K562 (cell line): ENCODE data around the gene LIN9. TPM values are rescaled to one million over a fixed set of nuclear protein-coding genes. Genes with fewer than 3 reads are reported as not detected.

Experiments used
- CREBBP ChIP-seq: IDR thresholded peaks from one replicate; pipeline ENCODE4 v1.6.1; 2012; ENCODE audit warnings: low read depth, mild to moderate bottlenecking, control low read depth, inconsistent platforms, low read length
- FOXA3 ChIP-seq, 2 experiments: fragments of 450-650 bp in 1 of 2; sonication (generic) in 1 of 2; formaldehyde crosslinking; IDR thresholded peaks in 1 of 2; conservative IDR thresholded peaks in 1 of 2; 2 replicates each; pipeline versions ENCODE4 v1.4.0 to v1.8.0; 2020 to 2022; ENCODE audit warnings: mild to moderate bottlenecking in 2 of 2, missing genetic modification reagents in 1 of 2
- HCFC1 ChIP-seq: IDR thresholded peaks from 2 replicates; pipeline ENCODE4 v1.6.1; 2012; ENCODE audit warnings: low read depth, low read length, improper control_type of control experiment
- KAT7 ChIP-seq: sonication (generic); formaldehyde crosslinking; IDR thresholded peaks from 2 replicates; pipeline ENCODE4 v1.8.0; 2022; ENCODE audit warnings: missing genetic modification reagents, mild to moderate bottlenecking, borderline replicate concordance
- KHSRP ChIP-seq: fragments of 450-650 bp; IDR thresholded peaks from 2 replicates; pipeline ENCODE4 v1.6.1; 2017
- NBN ChIP-seq: fragments of 450-650 bp; IDR thresholded peaks from 2 replicates; pipeline ENCODE4 v1.6.1; 2016; ENCODE audit warnings: low read depth, mild to moderate bottlenecking
- PCBP2 ChIP-seq: fragments of 200-400 bp; formaldehyde crosslinking; IDR thresholded peaks from 2 replicates; pipeline ENCODE4 v1.6.1; 2018; ENCODE audit warnings: low read length, low read depth, mild to moderate bottlenecking, moderate library complexity; ENCODE audit not compliant: poor library complexity, severe bottlenecking
- RBM39 ChIP-seq: fragments of 200-400 bp; formaldehyde crosslinking; optimal IDR thresholded peaks from 2 replicates; pipeline ENCODE3; 2018; ENCODE audit warnings: low read depth, low read length
- RUNX1 ChIP-seq: sonication (generic); IDR thresholded peaks from 2 replicates; pipeline ENCODE4 v1.6.1; 2016; ENCODE audit warnings: antibody characterized with exemption, low read depth
- SAFB ChIP-seq: fragments of 200-400 bp; formaldehyde crosslinking; IDR thresholded peaks from 2 replicates; pipeline ENCODE4 v1.6.1; 2017; ENCODE audit warnings: low read depth, low read length, borderline replicate concordance
- SMAD2 ChIP-seq: fragments of 150-350 bp; IDR thresholded peaks from 2 replicates; pipeline ENCODE4 v1.6.1; 2014; ENCODE audit warnings: low read depth, mild to moderate bottlenecking, low read length
- XRCC4 ChIP-seq: IDR thresholded peaks from one replicate; pipeline ENCODE4 v1.6.1; 2011; ENCODE audit not compliant: insufficient read depth, insufficient read length; ENCODE audit errors: extremely low read depth
- ZNF280B ChIP-seq: fragments of 250-450 bp; sonication (Bioruptor Pico); IDR thresholded peaks from 2 replicates; pipeline ENCODE4 v1.5.1; 2021; ENCODE audit warnings: mild to moderate bottlenecking
- ZNF830 ChIP-seq: fragments of 250-450 bp; sonication (Bioruptor Pico); IDR thresholded peaks from 2 replicates; pipeline ENCODE4 v1.5.0; 2021; ENCODE audit warnings: mild to moderate bottlenecking
- polyA plus RNA-seq, 8 experiments: library from polyadenylated mRNA; depleted of rRNA in 4 of 8; stranded (reverse) in 5 of 8; unstranded in 3 of 8; fragments of >200 nt; fragmentation: Nextera tagmentation in 2 of 8; fragmentation: Illumina TruSeq in 1 of 8; extraction: Ambion mirVana in 2 of 8; extraction: Trizol in 1 of 8; gene quantifications; 2 replicates each; pipeline versions ENCODE4 v1.2.1 to v1.2.3, GENCODE V29; 2011 to 2014; ENCODE audit warnings: inconsistent platforms in 1 of 8, missing spikeins in 1 of 8
- total RNA-seq, 7 experiments: library from RNA; depleted of rRNA in 6 of 7; stranded (reverse); fragments of >200 nt in 6 of 7; fragmentation: Illumina TruSeq in 2 of 7; extraction: Trizol in 2 of 7; gene quantifications; 2 replicates each; pipeline versions ENCODE4 v1.2.1 to v1.2.3, GENCODE V29; 2011 to 2021; ENCODE audit warnings: low replicate concordance in 1 of 7
- TF ChIP-seq, protein P1 (sequence below): fragments of 450-650 bp; IDR thresholded peaks from 2 replicates; pipeline ENCODE4 v1.6.1; 2016; ENCODE audit warnings: low read depth
- TF ChIP-seq, protein P2 (sequence below): IDR thresholded peaks from 2 replicates; pipeline ENCODE4 v1.6.1; 2011; ENCODE audit not compliant: insufficient read length; ENCODE audit errors: extremely low read depth

The LIN9 gene
- total and polyA plus RNA-seq, 9 of the 15 experiments (the other 6 are each of a cell fraction or from before 2014, with no cell fraction given), result 18.8 to 33.0 (median 25.5) TPM

- TF ChIP-seq, protein P1, sequence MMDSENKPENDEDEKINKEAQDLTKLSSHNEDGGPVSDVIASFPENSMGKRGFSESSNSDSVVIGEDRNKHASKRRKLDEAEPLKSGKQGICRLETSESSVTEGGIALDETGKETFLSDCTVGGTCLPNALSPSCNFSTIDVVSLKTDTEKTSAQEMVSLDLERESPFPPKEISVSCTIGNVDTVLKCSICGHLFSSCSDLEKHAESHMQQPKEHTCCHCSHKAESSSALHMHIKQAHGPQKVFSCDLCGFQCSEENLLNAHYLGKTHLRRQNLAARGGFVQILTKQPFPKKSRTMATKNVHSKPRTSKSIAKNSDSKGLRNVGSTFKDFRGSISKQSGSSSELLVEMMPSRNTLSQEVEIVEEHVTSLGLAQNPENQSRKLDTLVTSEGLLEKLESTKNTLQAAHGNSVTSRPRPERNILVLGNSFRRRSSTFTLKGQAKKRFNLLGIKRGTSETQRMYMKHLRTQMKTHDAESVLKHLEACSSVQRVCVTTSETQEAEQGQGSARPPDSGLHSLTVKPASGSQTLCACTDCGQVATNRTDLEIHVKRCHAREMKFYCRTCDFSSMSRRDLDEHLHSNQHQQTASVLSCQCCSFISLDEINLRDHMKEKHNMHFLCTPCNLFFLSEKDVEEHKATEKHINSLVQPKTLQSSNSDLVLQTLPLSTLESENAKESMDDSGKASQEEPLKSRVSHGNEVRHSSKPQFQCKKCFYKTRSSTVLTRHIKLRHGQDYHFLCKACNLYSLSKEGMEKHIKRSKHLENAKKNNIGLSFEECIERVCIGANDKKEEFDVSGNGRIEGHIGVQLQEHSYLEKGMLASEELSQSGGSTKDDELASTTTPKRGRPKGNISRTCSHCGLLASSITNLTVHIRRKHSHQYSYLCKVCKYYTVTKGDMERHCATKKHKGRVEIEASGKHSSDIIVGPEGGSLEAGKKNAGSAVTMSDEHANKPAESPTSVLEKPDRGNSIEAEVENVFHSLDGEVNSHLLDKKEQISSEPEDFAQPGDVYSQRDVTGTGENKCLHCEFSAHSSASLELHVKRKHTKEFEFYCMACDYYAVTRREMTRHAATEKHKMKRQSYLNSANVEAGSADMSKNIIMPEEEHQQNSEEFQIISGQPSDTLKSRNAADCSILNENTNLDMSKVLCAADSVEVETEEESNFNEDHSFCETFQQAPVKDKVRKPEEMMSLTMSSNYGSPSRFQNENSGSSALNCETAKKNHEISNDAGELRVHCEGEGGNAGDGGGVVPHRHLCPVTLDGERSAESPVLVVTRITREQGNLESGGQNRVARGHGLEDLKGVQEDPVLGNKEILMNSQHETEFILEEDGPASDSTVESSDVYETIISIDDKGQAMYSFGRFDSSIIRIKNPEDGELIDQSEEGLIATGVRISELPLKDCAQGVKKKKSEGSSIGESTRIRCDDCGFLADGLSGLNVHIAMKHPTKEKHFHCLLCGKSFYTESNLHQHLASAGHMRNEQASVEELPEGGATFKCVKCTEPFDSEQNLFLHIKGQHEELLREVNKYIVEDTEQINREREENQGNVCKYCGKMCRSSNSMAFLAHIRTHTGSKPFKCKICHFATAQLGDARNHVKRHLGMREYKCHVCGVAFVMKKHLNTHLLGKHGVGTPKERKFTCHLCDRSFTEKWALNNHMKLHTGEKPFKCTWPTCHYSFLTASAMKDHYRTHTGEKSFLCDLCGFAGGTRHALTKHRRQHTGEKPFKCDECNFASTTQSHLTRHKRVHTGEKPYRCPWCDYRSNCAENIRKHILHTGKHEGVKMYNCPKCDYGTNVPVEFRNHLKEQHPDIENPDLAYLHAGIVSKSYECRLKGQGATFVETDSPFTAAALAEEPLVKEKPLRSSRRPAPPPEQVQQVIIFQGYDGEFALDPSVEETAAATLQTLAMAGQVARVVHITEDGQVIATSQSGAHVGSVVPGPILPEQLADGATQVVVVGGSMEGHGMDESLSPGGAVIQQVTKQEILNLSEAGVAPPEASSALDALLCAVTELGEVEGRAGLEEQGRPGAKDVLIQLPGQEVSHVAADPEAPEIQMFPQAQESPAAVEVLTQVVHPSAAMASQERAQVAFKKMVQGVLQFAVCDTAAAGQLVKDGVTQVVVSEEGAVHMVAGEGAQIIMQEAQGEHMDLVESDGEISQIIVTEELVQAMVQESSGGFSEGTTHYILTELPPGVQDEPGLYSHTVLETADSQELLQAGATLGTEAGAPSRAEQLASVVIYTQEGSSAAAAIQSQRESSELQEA, result no peak; the same call in 1 of the 2 replicates
- TF ChIP-seq HCFC1, result peak; percentile 66
- TF ChIP-seq NBN, result peak; percentile 46; the same call in 1 of the 2 replicates
- no peak for TF ChIP-seq PCBP2
- no peak for TF ChIP-seq ZNF280B (CRISPR knock-in tag)
- TF ChIP-seq SAFB, result no peak
- peak; percentile 88; the same call in 1 of the 2 replicates for TF ChIP-seq ZNF830 (CRISPR knock-in tag)
- no peak for TF ChIP-seq CREBBP
- TF ChIP-seq SMAD2, result no peak
- TF ChIP-seq KAT7 (CRISPR knock-in tag), result 0 out of 2 replicates have a peak, but pooled peaks have one; percentile 21
- TF ChIP-seq FOXA3 (CRISPR knock-in tag; conservative IDR thresholded peaks at IDR 0.05 in 1 of 2, IDR thresholded peaks at IDR 0.05 in 1 of 2), result peak in 1 of 2 experiments; percentile 53; a peak in 1 of 4 replicates
- TF ChIP-seq KHSRP, result no peak
- no peak for TF ChIP-seq RUNX1
- TF ChIP-seq RBM39, result no peak
- TF ChIP-seq, protein P2, sequence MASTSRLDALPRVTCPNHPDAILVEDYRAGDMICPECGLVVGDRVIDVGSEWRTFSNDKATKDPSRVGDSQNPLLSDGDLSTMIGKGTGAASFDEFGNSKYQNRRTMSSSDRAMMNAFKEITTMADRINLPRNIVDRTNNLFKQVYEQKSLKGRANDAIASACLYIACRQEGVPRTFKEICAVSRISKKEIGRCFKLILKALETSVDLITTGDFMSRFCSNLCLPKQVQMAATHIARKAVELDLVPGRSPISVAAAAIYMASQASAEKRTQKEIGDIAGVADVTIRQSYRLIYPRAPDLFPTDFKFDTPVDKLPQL, result no peak
- TF ChIP-seq XRCC4, result no peak
Measured at GRCh38 chr1:226186124-226187018, 122.6 kb downstream of the LIN9 start, which contains the start of gene ACBD3 (continued).
